Activated naive CD8-positive, alpha-beta T cell (primary cell): ENCODE data around the gene MKRN2.

Experiments
- H3K27ac Mint-ChIP-seq: one replicate; pipeline ENCODE4 v1.8.0; 2021; ENCODE audit warnings: mixed read lengths
- H3K27me3 Mint-ChIP-seq: one replicate; pipeline ENCODE4 v1.8.0; 2021; ENCODE audit warnings: mixed read lengths
- H3K36me3 Mint-ChIP-seq: one replicate; pipeline ENCODE4 v1.8.0; 2021; ENCODE audit warnings: mixed read lengths
- H3K4me1 Mint-ChIP-seq: one replicate; pipeline ENCODE4 v1.8.0; 2021; ENCODE audit warnings: low read depth, mixed read lengths
- H3K4me3 Mint-ChIP-seq: one replicate; pipeline ENCODE4 v1.8.0; 2021; ENCODE audit warnings: mild to moderate bottlenecking, mixed read lengths
- H3K9me3 Mint-ChIP-seq: one replicate; pipeline ENCODE4 v1.8.0; 2021; ENCODE audit warnings: low read depth, mixed read lengths

The MKRN2 gene, protein sequence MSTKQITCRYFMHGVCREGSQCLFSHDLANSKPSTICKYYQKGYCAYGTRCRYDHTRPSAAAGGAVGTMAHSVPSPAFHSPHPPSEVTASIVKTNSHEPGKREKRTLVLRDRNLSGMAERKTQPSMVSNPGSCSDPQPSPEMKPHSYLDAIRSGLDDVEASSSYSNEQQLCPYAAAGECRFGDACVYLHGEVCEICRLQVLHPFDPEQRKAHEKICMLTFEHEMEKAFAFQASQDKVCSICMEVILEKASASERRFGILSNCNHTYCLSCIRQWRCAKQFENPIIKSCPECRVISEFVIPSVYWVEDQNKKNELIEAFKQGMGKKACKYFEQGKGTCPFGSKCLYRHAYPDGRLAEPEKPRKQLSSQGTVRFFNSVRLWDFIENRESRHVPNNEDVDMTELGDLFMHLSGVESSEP

DNA sequence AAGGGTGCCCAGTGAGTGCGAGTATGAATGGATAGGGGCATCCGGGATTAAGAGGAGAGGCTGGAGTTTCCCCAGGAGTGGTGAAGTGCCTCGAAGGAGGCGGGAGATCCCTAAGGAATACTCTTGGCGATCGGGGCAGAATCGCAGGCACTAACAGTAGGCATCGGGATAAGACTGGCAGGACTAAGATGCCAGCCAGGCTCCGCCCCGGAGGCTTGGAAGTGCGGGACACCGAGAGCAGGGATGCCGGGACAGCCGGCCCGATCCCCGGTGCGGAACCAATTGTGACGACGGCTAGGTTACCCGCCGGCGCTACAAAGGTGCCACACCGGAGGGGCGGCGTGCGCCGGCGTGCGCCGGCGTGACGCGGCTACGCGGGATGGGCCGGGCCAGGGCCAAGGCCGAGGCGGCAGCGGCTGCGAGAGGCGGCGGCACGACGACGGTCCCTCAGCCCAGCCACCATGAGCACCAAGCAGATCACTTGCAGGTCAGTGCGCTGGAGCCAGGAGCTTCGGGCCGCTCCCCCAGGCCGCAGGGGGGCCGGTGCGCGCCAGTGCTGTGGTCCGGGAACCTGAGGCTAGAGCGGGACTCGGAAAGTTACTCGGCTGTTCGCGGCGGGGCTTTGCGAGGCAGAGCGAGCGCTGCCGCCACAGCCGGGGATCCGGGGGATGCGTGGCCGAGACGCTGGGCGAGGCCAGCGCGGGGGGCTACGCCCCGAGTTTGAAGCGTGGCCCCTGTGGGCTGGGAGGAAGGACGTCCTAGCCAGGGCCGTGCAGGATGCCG, at the start of gene MKRN2:
MKRN2 (plus strand) TSS at position 398 of the 783 bp plus-strand sequence; CDS start at position 462, 64 bp downstream.
- H3K27ac Mint-ChIP-seq = peak within 1 kb of the TSS; percentile 92

DNA sequence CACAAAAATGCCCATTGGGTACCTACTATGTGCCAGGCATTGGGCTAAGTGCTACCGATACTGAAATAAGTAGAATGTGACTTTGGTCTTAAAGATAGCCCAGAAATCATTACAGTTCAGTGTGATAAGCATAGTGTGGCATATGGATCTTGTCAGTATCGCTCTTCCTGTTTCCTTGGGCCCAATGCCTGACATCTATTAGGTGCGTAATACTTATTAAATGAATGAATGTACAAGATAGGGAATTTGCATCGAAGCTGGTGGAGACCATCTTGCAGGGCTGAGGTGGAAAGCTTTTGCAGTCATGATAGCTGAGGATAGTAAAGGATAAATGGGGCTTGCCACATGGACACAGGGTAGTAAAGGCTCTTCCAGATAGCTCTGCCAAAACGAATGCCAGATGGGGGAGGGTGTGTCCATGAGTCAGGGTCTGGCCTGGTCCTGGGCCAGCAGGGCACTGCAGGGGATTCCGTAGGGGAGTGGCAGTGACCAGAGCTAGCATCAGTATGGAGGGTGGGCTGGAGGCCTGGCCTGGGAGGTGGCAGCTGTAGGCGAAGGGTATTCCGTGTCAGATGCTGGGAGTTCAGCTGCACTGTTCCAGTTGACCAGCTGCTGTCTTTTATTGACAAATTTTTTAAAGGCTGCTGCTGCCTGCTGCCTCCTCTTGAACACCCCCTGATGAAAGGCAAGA, 49.2 kb upstream of the MKRN2 start:
- H3K36me3 Mint-ChIP-seq = peaks cover 13% of the 10 kb centered on the region
- no peak overlapping the region for H3K27ac Mint-ChIP-seq
- H3K4me1 Mint-ChIP-seq = no peaks in the 10 kb centered on the region
- no peak overlapping the region for H3K4me3 Mint-ChIP-seq
- H3K27me3 Mint-ChIP-seq = no peaks in the 10 kb centered on the region
- H3K9me3 Mint-ChIP-seq = no peaks in the 10 kb centered on the region

More for the DNA sequence above, at the start of gene MKRN2:
- no peaks in the 10 kb centered on the region for H3K9me3 Mint-ChIP-seq
- H3K27me3 Mint-ChIP-seq = peaks cover 15% of the 10 kb centered on the region
- peaks cover 62% of the 10 kb centered on the region for H3K4me1 Mint-ChIP-seq
- H3K4me3 Mint-ChIP-seq = peak within 1 kb of the TSS; percentile 97
- peaks cover 4% of the 10 kb centered on the region for H3K36me3 Mint-ChIP-seq

DNA sequence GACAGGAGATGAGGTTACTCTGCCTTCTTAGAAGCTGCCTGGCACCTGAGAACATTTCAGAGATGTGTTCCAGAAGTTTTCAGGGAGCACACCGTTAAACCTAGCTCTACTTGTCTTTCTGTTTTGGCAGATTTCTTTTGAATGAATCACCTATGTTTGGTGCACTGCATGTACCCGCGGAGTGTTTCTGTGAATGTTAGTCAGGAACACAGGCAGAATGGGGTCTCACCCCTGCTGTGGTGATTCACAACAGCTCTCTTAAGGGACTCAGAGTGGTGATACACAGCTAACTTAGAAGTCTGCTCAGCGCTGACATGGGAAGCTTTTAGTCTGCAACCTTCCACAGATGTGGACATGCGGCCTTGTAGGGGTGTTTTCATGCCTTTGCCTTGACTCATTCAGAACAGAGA, 48.6 kb upstream of the MKRN2 start:
- H3K27me3 Mint-ChIP-seq = no peaks in the 10 kb centered on the region

DNA sequence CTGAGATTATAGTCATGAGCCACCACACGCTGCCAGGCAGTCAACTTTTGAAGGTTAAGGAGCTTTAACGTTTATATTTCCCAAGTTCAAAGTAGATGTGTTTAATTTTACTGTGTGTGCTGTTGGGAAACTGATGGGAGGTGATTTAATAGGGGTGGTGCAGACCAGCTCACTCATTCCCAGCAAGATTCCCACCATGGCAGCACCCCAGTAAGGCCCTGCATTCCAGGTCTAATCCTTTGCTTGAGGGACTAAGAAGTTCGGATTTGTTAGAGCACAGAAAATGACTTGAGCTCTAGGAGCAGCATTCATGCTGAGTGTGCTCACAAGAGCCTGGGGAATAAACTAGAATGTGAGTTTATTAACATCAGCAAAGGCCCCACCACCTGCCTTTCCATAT, 47.4 kb upstream of the MKRN2 start:
- Mint-ChIP-seq H3K4me1 (no peaks in the 10 kb centered on the region), H3K4me3 (no peak overlapping the region), H3K36me3 (peaks cover 11% of the 10 kb centered on the region), H3K27ac (no peak overlapping the region), H3K27me3 (no peaks in the 10 kb centered on the region), H3K9me3 (no peaks in the 10 kb centered on the region)

More for the DNA sequence above, 48.6 kb upstream of the MKRN2 start:
- Mint-ChIP-seq H3K4me3 (no peak overlapping the region), H3K9me3 (no peaks in the 10 kb centered on the region), H3K36me3 (peaks cover 12% of the 10 kb centered on the region), H3K4me1 (no peaks in the 10 kb centered on the region), H3K27ac (no peak overlapping the region)

DNA sequence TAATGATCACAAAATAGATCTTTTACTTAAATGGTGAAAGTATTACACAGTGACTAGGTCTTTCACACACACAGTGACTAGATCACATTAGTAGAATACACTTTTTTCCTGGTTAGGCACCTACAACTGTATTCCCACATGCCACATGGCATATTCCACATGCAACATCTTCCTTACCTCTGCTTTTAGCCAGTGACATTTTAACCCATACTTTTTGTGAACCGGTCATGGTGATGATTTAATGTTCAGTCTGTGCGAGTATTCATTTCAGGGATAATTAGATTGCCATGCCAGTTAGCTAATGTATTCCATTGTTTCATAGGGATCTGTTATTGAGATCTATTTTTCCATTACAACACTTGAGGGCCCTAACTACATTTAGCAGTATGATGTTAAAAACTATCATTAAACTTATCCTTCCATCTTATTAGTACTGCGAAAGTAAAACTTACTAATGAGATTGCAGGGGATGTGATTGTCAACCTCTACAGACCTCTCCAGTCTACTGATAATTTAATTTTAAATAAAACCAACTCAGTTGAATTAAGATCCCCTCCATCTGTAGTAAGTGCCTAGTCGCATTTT, 44.3 kb upstream of the MKRN2 start:
- peaks cover 11% of the 10 kb centered on the region for H3K36me3 Mint-ChIP-seq
- H3K27ac Mint-ChIP-seq = peak overlapping the region; percentile 5
- H3K27me3 Mint-ChIP-seq = no peaks in the 10 kb centered on the region
- H3K4me3 Mint-ChIP-seq = no peak overlapping the region
- no peaks in the 10 kb centered on the region for H3K9me3 Mint-ChIP-seq
- H3K4me1 Mint-ChIP-seq = no peaks in the 10 kb centered on the region

DNA sequence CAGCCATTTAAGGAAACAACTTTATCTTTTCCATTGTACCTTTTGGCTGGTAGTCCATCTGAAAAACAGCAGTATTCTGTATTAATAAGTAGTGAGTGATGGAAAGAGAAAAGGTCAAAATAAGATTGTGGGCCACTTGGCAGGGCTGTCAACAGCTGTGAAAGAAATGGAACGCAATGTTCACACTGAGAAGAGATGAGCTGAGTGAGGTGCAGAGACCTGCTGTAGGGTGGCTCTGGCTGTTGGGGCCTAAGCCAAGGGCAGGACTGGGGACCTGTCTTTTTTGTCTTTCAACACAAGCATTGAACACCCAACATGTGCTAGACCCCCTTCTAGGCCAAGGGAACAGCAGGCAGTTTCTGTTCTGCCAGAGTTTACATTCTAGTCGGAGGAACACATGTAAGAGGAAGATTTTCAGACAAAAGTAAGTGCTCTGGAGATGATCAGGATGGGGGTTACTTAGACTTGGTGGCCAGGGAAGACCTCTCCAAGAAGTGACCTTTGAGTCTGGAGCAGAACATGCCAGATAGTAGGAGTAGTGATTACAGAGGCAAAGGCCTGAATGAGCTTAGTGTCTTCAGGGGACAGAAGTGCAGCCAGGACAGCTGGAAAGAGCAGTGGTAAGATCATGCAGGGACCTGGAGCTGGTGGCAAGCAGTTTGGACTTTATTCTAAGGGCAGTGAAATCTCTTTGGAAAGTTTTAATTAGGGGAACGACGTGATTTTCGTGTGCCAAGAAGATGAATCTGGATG, 43.0 kb upstream of the MKRN2 start:
- Mint-ChIP-seq H3K27me3 (no peaks in the 10 kb centered on the region), H3K36me3 (peaks cover 12% of the 10 kb centered on the region), H3K4me1 (no peaks in the 10 kb centered on the region), H3K4me3 (no peak overlapping the region), H3K9me3 (no peaks in the 10 kb centered on the region), H3K27ac (no peak overlapping the region)

DNA sequence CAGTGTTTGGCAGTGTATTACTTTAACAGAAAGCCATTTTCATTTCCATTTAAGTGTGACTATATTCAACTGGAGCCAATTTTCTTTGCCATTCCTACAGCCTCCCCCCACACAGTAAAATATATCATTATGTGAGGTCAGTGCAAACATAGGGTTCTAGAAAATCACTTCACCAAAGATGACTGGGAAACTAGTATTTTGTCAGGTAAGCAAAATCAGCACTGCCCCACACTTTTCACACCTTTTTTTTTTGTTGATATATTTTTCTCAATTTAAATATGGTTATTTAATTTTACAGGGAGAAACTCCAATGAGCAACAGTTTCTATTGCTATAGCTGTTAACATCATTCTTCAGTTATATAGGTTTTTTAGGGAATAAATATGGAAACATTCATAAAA, 41.3 kb upstream of the MKRN2 start:
- Mint-ChIP-seq H3K4me1 (no peaks in the 10 kb centered on the region), H3K4me3 (no peak overlapping the region), H3K27ac (no peak overlapping the region), H3K36me3 (peaks cover 15% of the 10 kb centered on the region), H3K9me3 (no peaks in the 10 kb centered on the region), H3K27me3 (no peaks in the 10 kb centered on the region)

DNA sequence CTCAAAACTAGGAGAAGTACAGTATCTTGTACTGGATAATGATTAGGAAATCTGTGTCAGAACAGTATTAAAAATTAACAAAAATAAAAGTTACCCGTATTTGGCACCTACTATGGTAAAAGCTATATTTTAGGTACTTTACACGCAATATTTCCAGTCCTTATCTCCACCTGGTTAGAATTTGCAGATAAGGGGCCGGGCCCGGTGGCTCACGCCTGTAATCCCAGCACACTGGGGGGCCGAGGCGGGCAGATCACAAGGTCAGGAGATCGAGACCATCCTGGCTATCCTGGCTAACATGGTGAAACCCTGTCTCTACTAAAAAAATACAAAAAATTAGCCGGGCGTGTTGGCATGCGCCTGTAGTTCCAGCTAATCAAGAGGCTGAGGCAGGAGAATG, 40.0 kb upstream of the MKRN2 start:
- no peaks in the 10 kb centered on the region for H3K4me1 Mint-ChIP-seq
- no peak overlapping the region for H3K27ac Mint-ChIP-seq
- H3K36me3 Mint-ChIP-seq = peaks cover 20% of the 10 kb centered on the region
- no peaks in the 10 kb centered on the region for H3K27me3 Mint-ChIP-seq
- H3K9me3 Mint-ChIP-seq = no peaks in the 10 kb centered on the region
- H3K4me3 Mint-ChIP-seq = no peak overlapping the region

DNA sequence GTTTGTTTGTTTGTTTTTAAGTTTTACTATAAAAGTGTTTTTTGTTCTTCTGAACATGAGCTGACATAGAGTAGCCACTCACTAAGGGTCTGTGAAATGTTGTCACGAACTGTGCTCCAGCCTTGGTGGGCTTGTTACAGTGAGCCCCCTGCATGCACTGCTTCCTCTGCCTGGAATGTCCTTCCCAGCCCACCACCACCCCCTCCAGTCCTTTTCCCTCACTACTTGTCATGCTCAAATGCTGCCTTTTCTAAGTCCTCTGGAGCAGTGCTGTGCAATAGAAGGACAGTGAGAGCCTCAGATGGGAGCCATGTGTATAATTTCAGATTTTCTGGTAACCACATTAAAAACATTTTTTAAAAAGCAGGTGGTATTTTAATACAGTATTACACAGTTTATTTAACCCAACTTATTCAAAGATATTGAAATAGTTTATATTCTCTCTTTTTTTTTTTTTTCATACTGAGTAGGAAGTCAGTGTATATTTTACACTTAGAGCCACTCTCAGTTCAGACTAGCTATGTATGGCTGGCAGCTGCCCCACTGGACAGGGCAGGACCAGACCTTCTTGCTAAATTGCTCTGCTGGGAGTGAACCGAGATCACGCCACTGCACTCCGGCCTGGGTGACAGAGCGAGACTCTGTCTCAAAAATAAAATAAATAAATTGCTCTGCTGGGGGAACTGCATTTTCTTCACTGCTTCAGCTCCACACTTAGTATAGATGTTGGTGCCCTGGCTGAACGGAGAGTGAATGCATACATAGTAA, 38.4 kb upstream of the MKRN2 start:
- Mint-ChIP-seq H3K9me3 (no peaks in the 10 kb centered on the region), H3K27ac (no peak overlapping the region), H3K36me3 (peaks cover 22% of the 10 kb centered on the region), H3K27me3 (no peaks in the 10 kb centered on the region), H3K4me1 (no peaks in the 10 kb centered on the region), H3K4me3 (no peak overlapping the region)

DNA sequence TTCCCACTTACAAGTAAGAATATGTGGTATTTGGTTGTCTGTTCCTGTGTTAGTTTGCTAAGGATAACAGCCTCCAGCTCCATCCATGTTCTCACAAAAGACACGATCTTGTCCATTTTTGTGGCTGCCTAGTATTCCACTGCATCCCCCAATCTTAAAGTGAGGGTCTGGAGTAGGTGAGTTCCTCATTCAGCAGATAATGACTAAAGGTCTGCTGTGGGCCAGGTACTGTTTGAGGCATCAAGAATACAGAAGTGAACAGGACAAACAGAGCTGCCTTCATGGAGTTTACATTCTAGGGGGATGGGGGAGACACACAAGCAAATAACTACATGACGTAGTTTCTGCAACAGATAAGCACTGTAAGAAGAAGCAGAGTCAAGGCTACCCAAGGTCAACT, 35.9 kb upstream of the MKRN2 start:
- no peaks in the 10 kb centered on the region for H3K27me3 Mint-ChIP-seq
- H3K36me3 Mint-ChIP-seq = peaks cover 20% of the 10 kb centered on the region
- H3K4me1 Mint-ChIP-seq = no peaks in the 10 kb centered on the region
- no peaks in the 10 kb centered on the region for H3K9me3 Mint-ChIP-seq
- H3K4me3 Mint-ChIP-seq = no peak overlapping the region
- no peak overlapping the region for H3K27ac Mint-ChIP-seq

DNA sequence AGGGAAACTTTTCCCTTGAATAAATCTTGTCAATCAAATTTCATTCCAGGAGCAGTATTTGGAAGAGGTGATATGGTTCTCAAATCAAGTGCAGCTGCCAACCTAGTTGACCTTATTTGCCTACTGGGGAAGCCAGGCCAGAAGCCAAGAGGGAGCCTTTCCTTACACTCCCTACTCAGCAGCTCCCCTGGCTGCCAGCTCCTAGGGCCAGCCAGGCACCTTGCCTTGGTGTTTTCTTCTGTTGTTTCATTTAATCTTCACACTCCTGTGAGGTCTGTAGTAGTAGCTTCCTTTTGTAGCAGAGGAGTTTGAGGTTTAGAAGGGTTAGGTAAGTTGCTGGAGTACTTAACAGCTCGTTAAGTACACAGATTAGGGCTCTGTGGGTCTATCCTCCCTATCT, 34.2 kb upstream of the MKRN2 start:
- no peak overlapping the region for H3K27ac Mint-ChIP-seq
- no peaks in the 10 kb centered on the region for H3K9me3 Mint-ChIP-seq
- peaks cover 25% of the 10 kb centered on the region for H3K36me3 Mint-ChIP-seq
- no peaks in the 10 kb centered on the region for H3K4me1 Mint-ChIP-seq
- no peak overlapping the region for H3K4me3 Mint-ChIP-seq
- H3K27me3 Mint-ChIP-seq = no peaks in the 10 kb centered on the region

DNA sequence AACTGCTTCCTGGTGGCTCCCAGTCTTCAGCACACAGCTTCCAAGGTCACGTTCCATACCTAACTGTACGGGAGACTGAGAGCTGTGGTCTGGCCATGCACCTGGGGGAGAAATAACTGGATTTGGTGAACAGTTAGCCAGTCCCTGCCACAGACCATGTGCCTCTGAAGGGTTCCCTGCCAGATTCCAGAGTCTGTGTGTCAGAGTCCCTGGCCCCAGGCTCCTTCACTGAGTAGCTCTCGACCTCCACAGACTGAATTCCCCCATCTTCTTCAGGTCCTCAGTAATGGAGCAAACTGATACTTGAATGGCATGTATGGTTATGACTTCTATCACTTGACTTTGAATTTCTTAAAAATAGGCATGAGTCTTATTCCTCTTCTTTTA, 29.1 kb upstream of the MKRN2 start:
- peaks cover 32% of the 10 kb centered on the region for H3K36me3 Mint-ChIP-seq
- no peak overlapping the region for H3K4me3 Mint-ChIP-seq
- no peaks in the 10 kb centered on the region for H3K9me3 Mint-ChIP-seq
- H3K4me1 Mint-ChIP-seq = no peaks in the 10 kb centered on the region
- no peaks in the 10 kb centered on the region for H3K27me3 Mint-ChIP-seq
- H3K27ac Mint-ChIP-seq = no peak overlapping the region

DNA sequence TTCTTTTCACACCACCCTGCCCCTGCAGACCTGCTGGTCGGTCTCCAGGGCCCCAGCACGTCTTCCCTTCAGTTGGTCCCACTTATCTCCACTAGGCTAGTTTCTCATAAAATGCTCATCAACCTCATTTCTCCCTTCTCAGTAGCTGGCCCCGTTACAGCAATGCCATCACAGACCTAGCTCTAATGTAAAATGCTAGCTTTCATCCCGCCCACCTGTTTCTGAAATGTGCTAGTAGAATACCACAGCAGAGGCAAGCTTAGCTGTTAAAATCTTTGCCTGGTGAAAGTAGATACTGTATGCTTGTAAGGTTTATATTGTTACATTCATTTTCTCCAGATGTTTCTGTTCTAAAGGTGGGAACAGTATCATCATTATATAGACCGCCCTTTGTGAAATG, 24.7 kb upstream of the MKRN2 start:
- Mint-ChIP-seq H3K4me3 (no peak overlapping the region), H3K27me3 (no peaks in the 10 kb centered on the region), H3K4me1 (no peaks in the 10 kb centered on the region), H3K36me3 (peaks cover 19% of the 10 kb centered on the region), H3K27ac (no peak overlapping the region), H3K9me3 (no peaks in the 10 kb centered on the region)

DNA sequence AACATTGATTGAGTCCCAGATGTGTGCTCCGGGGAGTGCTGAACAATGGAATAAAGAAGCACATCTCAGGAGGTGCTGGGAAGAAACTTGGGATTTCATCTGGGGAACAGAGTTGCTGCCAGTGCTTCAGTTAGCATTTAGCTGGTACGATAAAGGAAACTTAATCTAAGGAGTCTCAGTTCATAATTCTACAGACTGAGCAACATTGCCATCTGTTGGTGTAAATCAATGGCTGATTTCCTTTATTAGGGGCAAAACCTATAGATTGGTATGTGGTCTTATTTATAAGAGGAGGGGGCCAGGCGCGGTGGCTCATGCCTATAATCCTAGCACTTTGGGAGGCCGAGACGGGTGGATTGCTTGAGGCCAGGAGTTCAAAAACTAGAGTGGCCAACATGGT, 20.5 kb upstream of the MKRN2 start:
- no peak overlapping the region for H3K27ac Mint-ChIP-seq
- H3K4me3 Mint-ChIP-seq = no peak overlapping the region
- no peaks in the 10 kb centered on the region for H3K4me1 Mint-ChIP-seq
- H3K27me3 Mint-ChIP-seq = no peaks in the 10 kb centered on the region
- H3K9me3 Mint-ChIP-seq = no peaks in the 10 kb centered on the region
- H3K36me3 Mint-ChIP-seq = peaks cover 9% of the 10 kb centered on the region
